Testis (tissue), 2 donors: ENCODE data around the gene GPER1.

Experiments
- POLR2A ChIP-seq: fragments of 450-650 bp; IDR thresholded peaks from one replicate; pipeline ENCODE4 v1.6.1; 2017; ENCODE audit warnings: antibody characterized with exemption, mild to moderate bottlenecking, moderate library complexity
- TF ChIP-seq, protein P1 (sequence below), 3 experiments: fragments of 450-650 bp in 2 of 3; fragments of 200-600 bp in 1 of 3; sonication (generic) in 1 of 3; IDR thresholded peaks; one replicate each; pipeline ENCODE4 v1.5.1; 2016 to 2019; ENCODE audit warnings: antibody characterized with exemption in 3 of 3, mild to moderate bottlenecking in 2 of 3, moderate library complexity in 1 of 3

DNA sequence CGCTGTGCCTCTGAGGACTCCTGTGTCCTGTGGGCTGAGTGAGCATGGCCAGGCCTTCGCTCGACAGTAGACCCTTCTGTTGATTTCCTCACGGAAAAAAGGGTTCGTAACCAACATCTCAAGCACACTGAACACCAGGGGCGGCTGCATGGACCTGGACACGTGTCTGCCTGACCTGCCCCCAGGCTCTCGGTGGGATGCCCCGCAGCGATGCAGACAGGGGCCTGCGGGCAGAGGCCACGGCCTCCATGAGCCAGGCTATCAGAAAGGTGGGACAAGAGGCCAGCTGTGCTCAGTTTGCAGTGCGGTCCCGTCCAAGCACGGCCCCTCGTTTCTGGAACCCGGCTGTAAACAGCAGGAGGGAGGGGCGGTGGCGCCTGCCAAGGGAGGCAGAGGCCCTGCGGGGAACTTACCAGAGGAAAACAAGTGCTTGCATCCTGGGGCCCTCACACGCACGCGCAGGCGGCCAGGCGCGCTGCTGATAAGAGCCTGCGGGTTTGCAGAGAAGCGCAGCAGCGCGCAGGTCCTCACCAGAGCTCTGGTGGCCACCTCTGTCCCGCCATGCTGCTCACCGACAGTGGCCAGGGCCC is 33.0 kb upstream of the GPER1 start:
- TF ChIP-seq POLR2A = no peak
- TF ChIP-seq, protein P1, sequence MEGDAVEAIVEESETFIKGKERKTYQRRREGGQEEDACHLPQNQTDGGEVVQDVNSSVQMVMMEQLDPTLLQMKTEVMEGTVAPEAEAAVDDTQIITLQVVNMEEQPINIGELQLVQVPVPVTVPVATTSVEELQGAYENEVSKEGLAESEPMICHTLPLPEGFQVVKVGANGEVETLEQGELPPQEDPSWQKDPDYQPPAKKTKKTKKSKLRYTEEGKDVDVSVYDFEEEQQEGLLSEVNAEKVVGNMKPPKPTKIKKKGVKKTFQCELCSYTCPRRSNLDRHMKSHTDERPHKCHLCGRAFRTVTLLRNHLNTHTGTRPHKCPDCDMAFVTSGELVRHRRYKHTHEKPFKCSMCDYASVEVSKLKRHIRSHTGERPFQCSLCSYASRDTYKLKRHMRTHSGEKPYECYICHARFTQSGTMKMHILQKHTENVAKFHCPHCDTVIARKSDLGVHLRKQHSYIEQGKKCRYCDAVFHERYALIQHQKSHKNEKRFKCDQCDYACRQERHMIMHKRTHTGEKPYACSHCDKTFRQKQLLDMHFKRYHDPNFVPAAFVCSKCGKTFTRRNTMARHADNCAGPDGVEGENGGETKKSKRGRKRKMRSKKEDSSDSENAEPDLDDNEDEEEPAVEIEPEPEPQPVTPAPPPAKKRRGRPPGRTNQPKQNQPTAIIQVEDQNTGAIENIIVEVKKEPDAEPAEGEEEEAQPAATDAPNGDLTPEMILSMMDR (IDR thresholded peaks at IDR 0.05) = no peak
